GM18858 (cell line): Measurements from ENCODE around the gene TCF21.

Experiments used
- ATAC-seq: cut with Tn5 transposase; IDR thresholded peaks from one replicate; pipeline ENCODE4 v1.9.1; 2021; ENCODE audit not compliant: unreplicated experiment

The TCF21 gene

DNA sequence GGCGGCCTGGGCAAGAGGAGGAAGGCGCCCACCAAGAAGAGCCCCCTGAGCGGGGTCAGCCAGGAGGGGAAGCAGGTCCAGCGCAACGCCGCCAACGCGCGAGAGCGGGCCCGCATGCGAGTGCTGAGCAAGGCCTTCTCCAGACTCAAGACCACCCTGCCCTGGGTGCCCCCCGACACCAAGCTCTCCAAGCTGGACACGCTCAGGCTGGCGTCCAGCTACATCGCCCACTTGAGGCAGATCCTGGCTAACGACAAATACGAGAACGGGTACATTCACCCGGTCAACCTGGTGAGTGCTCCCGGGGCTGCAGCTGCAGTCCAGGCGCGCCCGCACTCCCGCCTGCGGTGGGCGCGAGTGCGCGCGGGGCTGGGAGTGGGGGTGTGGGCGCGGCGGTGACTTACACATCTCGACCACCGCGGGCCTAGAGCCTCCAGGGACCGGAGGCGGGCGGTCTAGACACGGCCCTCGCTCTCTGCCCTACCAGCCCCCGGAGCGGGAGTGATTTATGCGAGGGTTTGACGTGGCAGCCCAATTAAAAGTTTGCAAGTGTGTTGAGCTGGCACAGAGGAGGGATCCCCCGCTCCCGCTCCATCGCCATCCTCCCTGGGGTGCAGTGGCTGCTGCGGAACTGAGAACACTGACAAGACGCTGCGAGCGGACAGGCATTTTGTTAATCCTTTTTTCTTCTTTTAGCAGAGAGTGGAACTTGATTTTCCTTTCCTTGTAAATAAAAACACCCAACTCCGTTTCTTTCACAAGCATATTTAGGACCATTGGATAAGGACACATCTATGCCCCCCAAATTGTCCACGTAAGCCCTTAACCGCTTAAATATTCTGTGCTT lies 867 bp downstream of the TCF21 start:
- ATAC-seq, result no peak

DNA sequence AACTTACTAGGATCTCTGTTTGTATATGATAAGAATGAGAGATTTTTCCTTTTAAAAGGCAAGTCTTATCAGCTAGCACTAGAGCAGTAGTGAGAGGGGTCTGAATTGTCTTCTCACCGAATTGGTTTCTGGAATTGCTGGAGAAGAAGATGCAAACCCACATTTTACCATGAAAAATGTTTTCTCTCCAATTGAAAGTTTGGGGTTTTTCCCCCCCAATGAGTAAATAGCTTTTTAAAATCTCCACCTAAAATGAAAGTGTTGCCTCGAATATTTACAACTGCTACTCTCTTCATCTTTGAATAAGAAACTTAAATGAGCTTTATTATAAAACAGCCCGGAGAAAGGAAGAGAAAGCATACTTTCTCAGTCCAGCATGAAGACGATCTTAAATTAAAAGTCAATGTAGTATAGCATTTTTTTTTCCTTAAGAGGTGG lies 1.8 kb downstream of the TCF21 start:
- no peak for ATAC-seq

DNA sequence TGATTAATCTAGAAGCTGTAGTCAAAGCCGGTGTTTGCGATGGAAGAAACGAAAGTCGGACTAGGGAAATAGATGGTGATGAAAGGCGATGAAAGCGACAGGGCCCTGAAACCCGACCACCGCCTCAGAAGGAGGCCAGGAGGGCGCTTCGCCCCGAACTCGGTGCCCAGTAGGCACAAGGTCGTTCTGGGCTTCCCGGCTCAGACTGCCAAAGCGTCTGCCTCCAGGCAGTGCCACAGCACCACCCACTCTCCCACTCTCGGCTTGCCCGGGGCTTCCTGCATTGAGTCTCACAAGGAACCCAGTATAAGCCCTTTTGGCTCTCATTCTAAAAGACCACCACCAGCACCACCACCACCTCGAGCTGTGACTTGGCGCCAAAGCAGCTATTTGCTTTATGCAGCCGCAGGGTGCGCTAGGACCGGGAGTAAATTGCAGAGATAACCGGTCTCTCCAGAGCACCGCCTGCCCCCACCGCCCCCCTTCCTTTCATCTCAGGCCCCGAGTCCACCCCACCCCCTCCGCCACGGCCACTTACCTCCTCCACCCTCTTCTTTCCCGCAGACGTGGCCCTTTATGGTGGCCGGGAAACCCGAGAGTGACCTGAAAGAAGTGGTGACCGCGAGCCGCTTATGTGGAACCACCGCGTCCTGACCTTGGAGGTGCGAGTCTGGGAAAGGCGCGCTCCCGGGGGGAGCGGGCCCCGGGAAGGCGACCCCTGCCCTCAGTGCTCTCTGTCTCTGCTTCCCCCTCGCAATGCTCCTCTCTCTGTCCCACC lies 2.4 kb downstream of the TCF21 start:
- ATAC-seq, result no peak

DNA sequence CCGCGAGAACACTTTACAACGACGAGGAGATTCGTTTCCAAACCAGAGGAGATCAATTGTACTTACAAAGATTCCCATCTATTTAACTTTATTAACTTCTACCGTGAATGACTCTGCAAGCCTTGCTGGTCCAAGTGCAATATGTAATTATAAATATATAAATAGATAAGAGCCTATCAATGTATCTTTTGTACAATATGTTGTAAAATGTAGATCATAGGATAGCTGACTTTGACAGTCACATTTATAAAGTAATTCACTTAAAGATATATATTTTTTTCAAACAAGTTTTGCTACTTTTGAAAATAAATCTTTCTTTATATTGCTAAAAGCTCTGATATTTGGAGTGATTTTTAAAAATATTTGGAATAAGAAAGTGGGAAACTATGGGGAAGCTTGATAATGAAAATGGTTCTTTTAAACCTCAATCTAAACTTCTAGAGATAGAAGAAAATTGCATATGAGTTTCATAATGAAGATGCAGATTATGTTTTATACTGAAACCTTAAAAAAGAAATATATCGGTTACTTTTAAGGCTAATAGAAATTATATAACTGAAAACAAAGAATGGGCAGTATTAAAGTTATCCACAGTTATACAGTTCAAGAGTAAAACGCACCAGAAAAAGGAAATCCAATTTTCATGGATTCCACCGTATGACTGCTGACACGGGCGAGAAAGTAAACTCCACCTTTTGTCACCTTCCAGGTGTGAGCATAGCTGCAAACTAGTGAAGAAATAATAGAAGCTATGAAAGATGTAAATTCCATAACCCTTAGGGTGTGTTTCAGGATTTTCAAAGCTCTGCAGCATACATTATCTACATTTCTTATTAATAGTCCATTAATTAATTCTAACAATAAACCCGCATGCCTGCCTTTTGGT lies 3.3 kb downstream of the TCF21 start:
- no peak for ATAC-seq

DNA sequence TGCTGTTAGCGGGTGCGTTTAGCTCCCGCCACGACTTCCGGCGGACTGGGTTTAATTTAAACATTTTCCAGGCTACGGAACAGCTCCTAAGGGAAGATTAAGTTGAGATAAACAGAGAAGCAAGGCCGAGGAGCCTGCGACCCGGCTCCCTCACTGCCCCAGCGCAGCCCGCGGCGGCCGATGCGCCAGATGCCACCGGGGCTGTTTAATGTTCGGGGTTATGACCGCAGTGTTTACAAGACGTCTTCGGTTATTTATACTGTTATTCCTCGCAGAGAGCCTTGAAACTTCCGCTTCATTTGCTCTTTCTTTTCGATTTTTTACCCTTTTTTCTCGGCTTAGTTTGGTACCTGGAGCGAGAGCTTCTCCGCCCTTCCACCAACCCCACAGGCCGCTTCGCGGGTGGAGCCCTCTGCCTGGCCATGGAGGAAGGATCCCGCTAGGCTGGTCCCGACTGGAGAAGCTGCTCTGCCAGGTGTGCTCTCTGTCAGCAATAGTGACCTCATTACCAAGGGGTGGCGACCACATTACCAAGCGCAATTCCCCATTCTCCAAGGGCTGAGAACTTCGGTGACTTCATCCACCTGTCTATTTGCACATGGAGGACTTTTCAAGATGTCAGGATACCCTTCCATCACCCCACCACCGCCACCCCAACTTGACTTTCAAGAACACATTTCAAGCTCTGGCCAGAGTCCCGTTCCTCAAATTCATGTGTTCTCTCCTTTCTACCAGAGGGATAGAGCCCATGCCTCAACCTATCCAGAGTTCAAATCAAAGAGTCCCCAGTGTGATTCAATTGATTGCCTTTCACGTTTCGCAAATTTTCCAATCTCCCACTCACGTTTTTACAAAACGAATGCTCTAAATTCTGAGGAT lies 4.1 kb downstream of the TCF21 start:
- no peak for ATAC-seq

DNA sequence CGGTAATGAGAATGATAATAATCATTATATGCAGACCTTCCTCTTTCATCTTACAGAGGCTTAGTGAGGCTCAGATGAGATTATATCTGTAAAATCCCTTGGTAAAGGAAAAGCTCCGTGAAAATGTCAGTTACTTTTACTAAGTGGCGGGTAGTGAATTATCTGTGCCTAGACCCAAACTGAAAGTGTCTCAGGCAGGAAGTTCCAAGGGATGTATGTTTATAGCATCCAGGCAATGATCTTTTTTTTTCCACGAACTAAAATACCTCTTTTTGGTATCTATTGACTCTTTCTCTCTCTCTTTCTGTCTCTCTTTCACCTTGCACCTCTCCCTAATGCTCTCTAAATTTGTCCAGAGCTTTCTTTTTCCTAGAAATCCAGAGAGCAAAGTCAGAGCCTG lies 5.0 kb downstream of the TCF21 start:
- no peak for ATAC-seq

DNA sequence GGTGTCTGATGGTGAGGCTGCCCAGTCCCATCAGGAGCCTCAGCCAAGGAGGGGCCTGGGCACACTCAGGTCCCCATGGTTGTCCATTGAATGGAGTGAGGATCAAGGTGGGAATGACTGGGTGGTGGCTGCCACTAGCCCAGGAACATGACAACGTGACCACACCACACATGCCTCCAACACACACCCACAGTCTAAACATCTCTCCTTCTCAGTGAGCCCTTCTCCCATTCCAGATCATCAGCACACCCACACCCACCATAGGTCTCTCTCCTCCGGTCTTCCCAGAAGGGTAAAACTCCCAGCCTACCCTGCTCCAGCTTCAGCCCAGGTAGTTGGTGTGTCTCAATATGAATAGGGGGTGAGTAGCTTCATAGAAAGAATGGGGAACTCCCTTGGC lies 5.5 kb downstream of the TCF21 start:
- ATAC-seq, result no peak

DNA sequence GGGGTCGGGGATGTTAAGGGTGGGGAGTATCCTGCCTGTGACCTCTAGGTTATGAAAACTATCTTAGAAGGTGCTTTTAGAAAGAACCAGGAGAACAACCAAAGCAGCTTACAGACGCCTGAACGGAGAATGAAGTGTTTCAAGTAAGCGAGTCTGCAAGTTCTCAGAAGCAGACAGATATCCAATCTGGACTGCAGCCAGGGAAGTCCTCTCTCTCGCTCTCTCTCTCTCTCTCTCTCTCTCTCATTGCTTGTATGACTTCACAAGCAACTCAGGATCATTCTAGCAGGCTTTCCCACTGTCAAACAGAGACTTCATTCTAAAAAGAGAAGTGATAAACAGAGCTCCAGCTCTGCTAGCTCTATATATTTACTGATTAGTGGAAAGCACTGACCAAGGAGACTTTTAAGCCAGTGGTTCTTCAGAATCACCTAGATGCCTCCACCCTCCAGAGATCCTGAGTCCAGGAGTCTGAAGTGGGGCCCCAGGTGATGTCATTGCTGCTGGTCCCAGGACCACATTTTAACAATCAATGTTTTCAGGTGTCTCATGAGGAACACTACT lies 6.0 kb downstream of the TCF21 start:
- no peak for ATAC-seq

DNA sequence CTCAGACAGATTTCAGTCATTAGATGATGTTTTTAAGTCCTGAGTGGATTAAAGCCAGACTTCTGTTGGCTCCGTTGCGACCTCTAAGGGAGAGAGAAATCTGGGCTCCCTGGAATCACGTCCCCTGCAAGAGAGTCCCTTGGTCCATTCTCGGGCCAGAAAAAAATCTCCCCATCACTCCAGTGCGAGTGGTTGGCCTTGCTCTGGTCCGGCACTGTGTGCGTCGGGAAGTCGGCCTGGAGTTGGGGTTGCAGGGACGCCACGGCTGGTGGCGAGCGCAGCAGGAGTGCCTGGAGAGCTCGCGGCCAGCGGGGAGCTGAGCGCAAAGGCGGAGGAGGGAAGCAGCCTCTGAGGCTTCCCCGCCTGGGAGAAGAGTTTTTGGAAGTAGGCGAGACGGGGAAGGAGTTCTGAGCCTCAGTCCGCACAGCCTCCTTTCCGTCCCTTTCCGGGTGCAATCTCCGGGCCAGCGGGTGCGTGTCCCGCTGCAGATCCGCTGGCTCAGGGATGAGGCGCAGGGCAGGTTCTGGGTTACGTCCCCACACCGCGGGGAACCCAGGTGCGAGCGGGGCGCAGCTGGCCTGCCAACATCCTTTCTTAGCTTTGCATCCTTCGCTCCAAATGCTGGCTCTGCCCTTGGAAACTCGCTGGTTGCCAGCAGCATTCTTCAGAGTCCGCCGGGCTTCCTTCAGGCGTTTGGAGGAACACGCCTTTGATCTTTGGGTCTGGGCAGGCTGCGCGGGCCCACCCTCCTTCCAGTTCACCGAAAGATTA lies 6.8 kb downstream of the TCF21 start:
- ATAC-seq, result no peak

DNA sequence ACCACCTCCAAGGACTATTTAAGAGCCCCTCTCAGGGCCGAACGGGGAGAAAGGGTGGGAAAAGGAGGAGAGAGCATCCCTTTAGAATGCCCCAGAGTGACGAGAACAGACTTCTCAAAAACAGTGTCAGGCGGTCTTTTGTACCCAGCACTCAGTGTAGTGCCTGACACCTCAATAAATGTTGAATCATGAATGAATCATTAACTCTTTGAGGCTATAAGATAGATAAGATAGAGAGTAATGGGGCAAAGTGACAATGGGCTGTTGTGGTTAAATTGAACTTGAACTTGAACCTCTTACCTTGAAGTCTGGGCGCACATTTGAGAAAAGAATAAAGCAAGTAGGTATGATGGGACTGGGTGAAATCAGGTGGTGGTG lies 7.4 kb downstream of the TCF21 start:
- ATAC-seq, result no peak

DNA sequence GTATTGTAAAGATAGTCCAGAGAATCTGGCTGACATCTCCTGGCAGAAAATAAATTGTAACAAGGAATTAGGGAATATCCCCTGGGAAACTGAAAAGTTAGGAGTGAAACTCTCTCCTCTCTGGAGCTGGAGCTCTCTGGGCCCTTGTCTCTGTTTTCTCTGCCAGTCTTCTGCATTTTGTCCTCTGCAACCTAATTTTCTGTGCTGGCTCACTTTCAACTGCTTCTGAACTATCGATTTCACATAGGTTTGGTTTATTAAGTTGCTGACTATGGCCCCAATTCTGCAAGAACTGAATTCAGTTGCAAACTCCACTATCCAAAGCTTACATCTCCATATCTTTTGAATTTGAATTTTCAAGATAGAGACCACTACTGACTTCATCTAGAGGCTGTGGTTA lies 9.3 kb downstream of the TCF21 start:
- ATAC-seq, result no peak

DNA sequence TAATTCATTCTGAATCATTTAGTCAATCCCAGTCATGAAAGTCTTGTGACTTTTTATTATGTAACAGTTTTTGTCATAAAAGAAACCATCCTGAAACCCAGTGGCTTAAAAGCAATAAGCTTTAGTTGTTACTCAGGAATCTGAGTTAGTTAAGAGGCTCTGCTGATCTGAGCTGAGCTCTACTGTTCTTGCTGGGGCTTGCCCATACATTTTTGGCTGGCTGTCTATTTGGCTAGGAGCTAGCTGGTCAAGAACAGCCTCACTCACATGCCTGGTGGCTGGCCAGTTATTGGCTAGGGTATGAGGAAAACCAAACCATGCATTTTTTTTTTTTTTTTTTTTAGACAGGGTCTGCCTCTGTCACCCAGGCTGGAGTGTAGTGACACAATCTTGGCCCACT lies 10.6 kb downstream of the TCF21 start:
- ATAC-seq, result no peak

DNA sequence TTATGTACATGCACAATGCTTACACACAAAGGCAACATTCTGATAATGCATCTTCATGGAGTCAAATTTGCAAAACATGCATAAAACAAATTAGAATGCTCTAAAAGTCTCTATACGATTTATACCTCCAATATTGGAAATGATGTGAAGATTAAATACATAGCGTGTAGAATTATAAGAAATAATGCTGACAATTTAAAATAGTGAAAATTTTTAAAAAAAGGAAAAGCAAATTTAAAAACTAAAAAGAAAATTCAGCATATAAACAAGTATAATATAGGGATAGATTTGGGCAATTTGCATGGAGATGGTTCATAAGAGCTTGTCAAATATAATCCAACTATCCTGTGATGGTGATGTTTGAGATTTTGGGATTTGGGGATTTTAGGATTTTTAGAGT lies 14.9 kb downstream of the TCF21 start:
- no peak for ATAC-seq

DNA sequence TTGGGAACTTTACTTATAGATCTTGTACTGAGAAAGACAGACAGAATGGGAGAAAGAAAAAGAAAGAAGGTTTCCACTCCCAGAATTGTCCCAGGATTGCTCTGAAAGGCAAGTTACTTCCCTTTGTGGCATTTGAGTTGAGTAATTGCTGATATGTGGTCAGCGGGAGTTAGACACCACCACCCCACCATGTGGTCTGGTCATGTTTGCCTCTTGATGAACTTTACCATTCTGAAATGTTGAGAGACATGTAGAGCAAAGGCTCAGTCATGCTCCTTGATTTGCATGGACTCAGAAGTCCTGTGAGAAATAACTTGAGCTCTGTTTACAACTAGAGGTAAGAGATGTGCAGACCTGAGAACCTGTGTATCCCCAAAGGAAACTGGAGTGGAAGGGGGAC lies 17.1 kb downstream of the TCF21 start:
- no peak for ATAC-seq

DNA sequence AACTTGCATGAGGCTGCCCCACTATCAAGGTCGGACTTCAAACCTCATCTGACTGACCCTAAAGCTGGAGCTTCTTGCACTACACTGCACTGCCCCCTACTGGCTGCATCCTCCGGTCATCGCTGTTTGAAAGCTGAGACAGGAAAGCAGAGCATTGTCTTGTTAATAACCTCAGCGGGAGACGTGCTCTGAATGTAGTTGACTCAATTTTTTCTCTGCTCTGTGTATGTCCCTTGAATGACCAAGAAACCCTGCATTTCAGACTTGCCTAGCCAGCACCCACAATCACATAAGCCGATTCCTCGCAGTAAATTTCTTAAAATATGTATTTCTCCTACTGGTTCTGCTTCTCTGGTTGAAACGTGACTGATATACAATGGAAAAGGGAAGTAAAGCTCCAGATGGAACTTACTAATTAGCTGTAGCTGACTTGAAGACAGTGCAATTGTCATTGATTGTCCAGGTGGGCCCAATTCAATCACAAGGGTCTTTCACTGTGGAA lies 27.8 kb downstream of the TCF21 start:
- ATAC-seq, result peak; percentile 45

DNA sequence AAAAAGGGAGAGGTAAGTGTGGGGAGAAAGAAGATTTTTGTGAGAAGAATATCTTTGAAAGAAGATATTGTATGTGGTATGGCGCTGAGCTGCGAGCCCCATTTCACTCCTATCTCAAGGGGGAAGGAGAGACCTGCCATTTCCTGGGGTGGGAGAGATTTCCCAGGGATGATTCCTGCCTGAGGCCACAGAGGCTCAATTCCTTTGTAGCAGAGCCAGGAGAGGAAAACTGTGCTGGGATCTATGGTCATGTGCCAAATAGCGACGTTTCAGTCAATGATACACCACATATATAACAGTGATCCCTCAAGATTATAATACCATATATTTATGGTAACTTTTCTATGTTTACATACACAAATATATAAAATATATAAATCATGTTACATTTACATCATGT lies 28.9 kb downstream of the TCF21 start:
- ATAC-seq, result no peak

DNA sequence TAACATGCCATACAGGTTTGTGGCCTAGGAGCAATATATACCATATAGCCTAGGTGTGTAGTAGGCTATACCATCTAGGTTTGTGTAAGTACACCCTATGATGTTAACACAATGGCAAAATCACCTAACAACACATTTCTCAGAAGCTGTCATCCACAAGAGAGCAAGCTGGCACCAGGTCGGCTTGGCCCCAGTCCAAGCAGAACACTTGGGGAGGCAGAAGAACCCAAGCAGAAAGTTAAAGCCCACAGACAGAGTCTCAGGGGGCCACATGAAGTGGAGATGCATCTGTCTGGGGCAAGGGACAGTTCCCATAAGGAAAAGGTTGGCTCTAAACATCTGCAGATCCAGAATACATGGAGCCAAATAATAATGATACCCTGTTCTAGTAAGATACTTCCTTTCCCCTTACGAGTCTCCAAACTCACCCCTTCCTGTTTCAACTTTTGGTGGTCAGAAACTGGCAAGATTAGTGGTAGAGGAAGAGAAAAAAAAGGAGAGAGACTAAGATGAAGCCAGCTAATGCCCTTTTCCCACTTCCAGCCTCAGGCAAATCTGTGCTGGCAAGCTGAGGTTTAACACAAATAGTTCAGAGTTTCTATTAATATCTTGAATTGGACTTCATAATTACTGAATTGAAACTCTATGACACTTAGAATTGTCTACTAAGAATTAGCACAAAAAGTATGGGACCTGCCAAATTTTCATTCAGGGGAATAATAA lies 29.5 kb downstream of the TCF21 start:
- no peak for ATAC-seq

DNA sequence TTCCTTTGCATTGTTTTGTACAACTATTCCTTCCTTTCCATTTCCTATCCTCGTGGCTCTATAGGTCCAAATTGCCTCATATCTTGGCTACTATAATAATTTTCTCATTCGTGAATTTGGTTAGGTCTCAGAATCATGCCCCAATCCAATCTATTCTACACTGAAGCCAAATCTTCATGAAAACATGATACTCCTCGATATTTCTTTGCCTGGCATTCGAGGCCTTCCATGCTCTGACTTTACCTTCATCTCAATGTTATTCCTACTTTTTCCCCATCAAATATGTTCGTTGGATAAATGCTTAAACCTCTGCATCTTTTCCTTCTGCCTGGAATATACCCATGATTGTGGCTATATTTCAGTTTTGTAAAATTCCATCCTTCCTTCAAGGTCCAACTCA lies 30.4 kb downstream of the TCF21 start:
- no peak for ATAC-seq
